Measurements from ENCODE around the gene TMEM203. TPM values are rescaled to one million over a fixed set of nuclear protein-coding genes. Genes with fewer than 3 reads are reported as not detected.

Gene TMEM203
- total RNA-seq, 2 experiments from 2014 or later = 42.9 to 58.2 TPM

- ChIA-PET POLR2A (interaction anchor here (0.6 to 1.6 kb wide), 6 partner anchors 15 to 287 kb away, joined by 3 to 5 read pairs (median 4); partner anchors contain the start of gene TUBB4B), CTCF (ENCODE audit: unreplicated experiment) (no interaction called here)
- Histone ChIP-seq H3K36me3 (ENCODE audit: insufficient read depth, low read length) (peaks cover 16% of the 10 kb centered on the region; the same call in 1 of the 2 replicates), H2AFZ (ENCODE audit: low read length) (no peak within 1 kb of the TSS), H3K9me2 (ENCODE audit: insufficient read depth, low read length) (no peaks in the 10 kb centered on the region), H3K4me2 (ENCODE audit: low read length) (peak within 1 kb of the TSS; percentile 98), H3K27ac (ENCODE audit: low read depth, low read length, poor library complexity, severe bottlenecking) (peak within 1 kb of the TSS; percentile 27), H3K9me3 (ENCODE audit: low read length) (no peaks in the 10 kb centered on the region), H3K4me3 (ENCODE audit: low read depth, low read length, poor library complexity, severe bottlenecking) (peak within 1 kb of the TSS; percentile 91), H4K20me1 (ENCODE audit: insufficient read depth, low read length) (no peaks in the 10 kb centered on the region), H3K4me1 (ENCODE audit: insufficient read depth, low read length, poor library complexity, severe bottlenecking) (peaks cover 25% of the 10 kb centered on the region), H3K79me2 (ENCODE audit: insufficient read depth, low read depth, low read length) (no peaks in the 10 kb centered on the region)
- TF ChIP-seq EZH2phosphoT487 (IDR thresholded peaks at IDR 0.05; ENCODE audit: borderline replicate concordance, low read depth, low read length) (no peak), CTCF (conservative IDR thresholded peaks at IDR 0.05; ENCODE audit: low read length) (no peak)
- intact Hi-C loops (cut with micrococcal nuclease; ENCODE audit: unreplicated experiment) = loop anchor here (1.0 to 2.0 kb wide), 5 partner anchors 22 to 176 kb away; partner anchors contain the start of genes ANAPC2, NPDC1, SSNA1 and TPRN
- DNase-seq (ENCODE audit: low spot score) = no peak
- no TSS peak for BruUV-seq (replicated peaks)
Measured at GRCh38 chr9:137222190-137223077, 17.0 kb upstream of the TMEM203 start, which contains the start of gene RNF208. Gene RNF208 (minus strand): TSS chr9:137222240. CDS start chr9:137221212, 1,028 bp downstream.

- Histone ChIP-seq H3K9me3 (ENCODE audit: low read length) (no peaks in the 10 kb centered on the region), H3K79me2 (ENCODE audit: insufficient read depth, low read depth, low read length) (no peaks in the 10 kb centered on the region), H3K27ac (ENCODE audit: low read depth, low read length, poor library complexity, severe bottlenecking) (no peak overlapping the region), H3K4me3 (ENCODE audit: low read depth, low read length, poor library complexity, severe bottlenecking) (peak overlapping the region; percentile 30), H3K36me3 (ENCODE audit: insufficient read depth, low read length) (peaks cover 21% of the 10 kb centered on the region; the same call in 1 of the 2 replicates), H3K4me1 (ENCODE audit: insufficient read depth, low read length, poor library complexity, severe bottlenecking) (peaks cover 23% of the 10 kb centered on the region), H3K4me2 (ENCODE audit: low read length) (peak overlapping the region; percentile 55), H4K20me1 (ENCODE audit: insufficient read depth, low read length) (no peaks in the 10 kb centered on the region), H2AFZ (ENCODE audit: low read length) (no peak overlapping the region), H3K9me2 (ENCODE audit: insufficient read depth, low read length) (no peaks in the 10 kb centered on the region)
- intact Hi-C loops (cut with micrococcal nuclease; ENCODE audit: unreplicated experiment) = loop anchor here (2.0 kb wide), 2 partner anchors 21 to 33 kb away; partner anchors contain the start of genes ANAPC2, SSNA1 and TPRN
- no peak for DNase-seq (ENCODE audit: low spot score)
- TF ChIP-seq EZH2phosphoT487 (IDR thresholded peaks at IDR 0.05; ENCODE audit: borderline replicate concordance, low read depth, low read length) = no peak
- TF ChIP-seq CTCF (conservative IDR thresholded peaks at IDR 0.05; ENCODE audit: low read length) = no peak
- ChIA-PET CTCF (ENCODE audit: unreplicated experiment) (no interaction called here), POLR2A (no interaction called here)
- BruUV-seq (replicated peaks) = no TSS peak
Measured at GRCh38 chr9:137221506-137222111, 16.2 kb upstream of the TMEM203 start.
